COLO668 (cell line): ENCODE results near the gene ZNF275.
"Not testable (repeated sequence)": the region's sequence is repeated elsewhere in the genome, so short reads cannot be mapped to it uniquely, and the experiment has no call there.

ENCODE experiments used
- DNase-seq: peaks from one replicate; lab custom pipeline; 2025; ENCODE audit not compliant: unreplicated experiment; lab: John Stamatoyannopoulos, UW

Gene ZNF275

GRCh38 chrX:153353416-153353815 lies 19.5 kb downstream of the ZNF275 start:
- no peak for DNase-seq

- no peak for DNase-seq
Measured at GRCh38 chrX:153357877-153358276, 23.9 kb downstream of the ZNF275 start.

GRCh38 chrX:153361781-153362397 lies 27.9 kb downstream of the ZNF275 start:
- no peak for DNase-seq

GRCh38 chrX:153365670-153366069 lies 31.7 kb downstream of the ZNF275 start:
- no peak for DNase-seq

- DNase-seq: no peak
Measured at GRCh38 chrX:153366119-153366518, 32.2 kb downstream of the ZNF275 start.

- DNase-seq: no peak
Measured at GRCh38 chrX:153366878-153367538, 33.1 kb downstream of the ZNF275 start.

GRCh38 chrX:153370293-153371055 lies 36.5 kb downstream of the ZNF275 start:
- DNase-seq: no peak

- no peak for DNase-seq
Measured at GRCh38 chrX:153371256-153371655, 37.3 kb downstream of the ZNF275 start.

GRCh38 chrX:153372949-153373348 lies 39.0 kb downstream of the ZNF275 start:
- DNase-seq: no peak

- no peak for DNase-seq
Measured at GRCh38 chrX:153374426-153374825, 40.5 kb downstream of the ZNF275 start.

GRCh38 chrX:153375571-153375970 lies 41.6 kb downstream of the ZNF275 start:
- DNase-seq: no peak

GRCh38 chrX:153377727-153378126 lies 43.8 kb downstream of the ZNF275 start:
- no peak for DNase-seq

GRCh38 chrX:153378607-153379006 lies 44.7 kb downstream of the ZNF275 start:
- DNase-seq: no peak

GRCh38 chrX:153379508-153379907 lies 45.6 kb downstream of the ZNF275 start:
- DNase-seq: no peak

GRCh38 chrX:153379971-153380581 lies 46.1 kb downstream of the ZNF275 start:
- DNase-seq: no peak

GRCh38 chrX:153380691-153381090 lies 46.7 kb downstream of the ZNF275 start:
- DNase-seq: no peak

GRCh38 chrX:153381684-153382532 lies 48.0 kb downstream of the ZNF275 start:
- DNase-seq: peak; percentile 67

- DNase-seq: no peak
Measured at GRCh38 chrX:153382563-153383482, 48.9 kb downstream of the ZNF275 start.

GRCh38 chrX:153384390-153384789 lies 50.4 kb downstream of the ZNF275 start:
- DNase-seq: no peak

- not testable (repeated sequence) for DNase-seq
Measured at GRCh38 chrX:153384973-153385372, 51.0 kb downstream of the ZNF275 start.
